Neural crest cell (in vitro differentiated cells): Measurements from ENCODE around the gene FSTL3. TPM values are rescaled to one million over a fixed set of nuclear protein-coding genes. Genes with fewer than 3 reads are reported as not detected.
A peak's percentile ranks its signal among the peaks of the same experiment; 100 is the strongest.

Source experiments
- DNase-seq: peaks from one replicate; pipeline ENCODE4 v3.0.0; 2021; ENCODE audit warnings: low read depth, mixed read lengths, low spot score
- H3K27ac Mint-ChIP-seq: one replicate; pipeline ENCODE4 v1.8.0; 2021; ENCODE audit warnings: mild to moderate bottlenecking, mixed read lengths; ENCODE audit not compliant: unreplicated experiment
- H3K27me3 Mint-ChIP-seq: 2 replicates; pipeline ENCODE4 v1.8.0; 2021; ENCODE audit warnings: low read depth, mild to moderate bottlenecking, mixed read lengths
- H3K36me3 Mint-ChIP-seq: 2 replicates; pipeline ENCODE4 v1.8.0; 2021; ENCODE audit warnings: low read depth, mild to moderate bottlenecking, mixed read lengths
- H3K4me1 Mint-ChIP-seq: 2 replicates; pipeline ENCODE4 v1.8.0; 2021; ENCODE audit warnings: mixed read lengths
- H3K4me3 Mint-ChIP-seq: one replicate; pipeline ENCODE4 v1.8.0; 2021; ENCODE audit warnings: mild to moderate bottlenecking, mixed read lengths
- H3K9me3 Mint-ChIP-seq: 2 replicates; pipeline ENCODE4 v1.8.0; 2021; ENCODE audit warnings: mixed read lengths
- total RNA-seq: library from RNA; stranded (reverse); gene quantifications from 2 replicates; pipeline ENCODE4 v1.2.1, GENCODE V29; 2021
- TF ChIP-seq, protein P1 (sequence below): fragments of 200-600 bp; sonication (generic); conservative IDR thresholded peaks from 2 replicates; pipeline ENCODE4 v1.5.0; 2021; ENCODE audit warnings: antibody characterized with exemption, mild to moderate bottlenecking

The FSTL3 gene
- total RNA-seq, 1 donor from 2014 or later = 8.9 TPM

- Mint-ChIP-seq H3K36me3 (no peaks in the 10 kb centered on the region), H3K4me1 (no peaks in the 10 kb centered on the region), H3K27me3 (no peaks in the 10 kb centered on the region), H3K27ac (no peak overlapping the region), H3K9me3 (no peaks in the 10 kb centered on the region), H3K4me3 (no peak overlapping the region)
- no peak for DNase-seq
- TF ChIP-seq, protein P1, sequence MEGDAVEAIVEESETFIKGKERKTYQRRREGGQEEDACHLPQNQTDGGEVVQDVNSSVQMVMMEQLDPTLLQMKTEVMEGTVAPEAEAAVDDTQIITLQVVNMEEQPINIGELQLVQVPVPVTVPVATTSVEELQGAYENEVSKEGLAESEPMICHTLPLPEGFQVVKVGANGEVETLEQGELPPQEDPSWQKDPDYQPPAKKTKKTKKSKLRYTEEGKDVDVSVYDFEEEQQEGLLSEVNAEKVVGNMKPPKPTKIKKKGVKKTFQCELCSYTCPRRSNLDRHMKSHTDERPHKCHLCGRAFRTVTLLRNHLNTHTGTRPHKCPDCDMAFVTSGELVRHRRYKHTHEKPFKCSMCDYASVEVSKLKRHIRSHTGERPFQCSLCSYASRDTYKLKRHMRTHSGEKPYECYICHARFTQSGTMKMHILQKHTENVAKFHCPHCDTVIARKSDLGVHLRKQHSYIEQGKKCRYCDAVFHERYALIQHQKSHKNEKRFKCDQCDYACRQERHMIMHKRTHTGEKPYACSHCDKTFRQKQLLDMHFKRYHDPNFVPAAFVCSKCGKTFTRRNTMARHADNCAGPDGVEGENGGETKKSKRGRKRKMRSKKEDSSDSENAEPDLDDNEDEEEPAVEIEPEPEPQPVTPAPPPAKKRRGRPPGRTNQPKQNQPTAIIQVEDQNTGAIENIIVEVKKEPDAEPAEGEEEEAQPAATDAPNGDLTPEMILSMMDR = no peak
Observed at GRCh38 chr19:651991-652390, 24.2 kb upstream of the FSTL3 start.

GRCh38 chr19:652467-653389 is 23.5 kb upstream of the FSTL3 start:
- TF ChIP-seq, protein P1 = no peak
- Mint-ChIP-seq H3K9me3 (no peaks in the 10 kb centered on the region), H3K36me3 (no peaks in the 10 kb centered on the region), H3K4me3 (no peak overlapping the region), H3K27ac (no peak overlapping the region), H3K4me1 (no peaks in the 10 kb centered on the region), H3K27me3 (no peaks in the 10 kb centered on the region)
- no peak for DNase-seq

DNA sequence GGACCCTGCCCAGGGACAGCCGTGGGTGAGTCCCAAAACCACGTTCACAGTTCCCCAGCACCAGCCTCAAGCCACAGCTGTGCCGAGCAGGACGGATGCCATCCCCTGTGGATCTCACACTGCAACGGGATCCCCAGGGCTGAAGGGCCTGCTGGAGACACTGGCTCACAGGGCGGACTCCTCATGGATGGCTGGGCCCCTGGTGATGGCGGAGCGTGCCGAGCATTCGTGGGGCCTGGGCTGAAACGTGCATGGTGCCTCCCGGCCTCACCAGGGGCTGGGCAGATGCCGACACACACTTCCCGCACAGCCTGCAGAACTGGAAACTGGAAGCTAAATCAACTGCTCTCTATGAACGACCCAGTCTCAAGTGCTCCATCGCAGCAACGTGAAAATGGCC is 22.8 kb upstream of the FSTL3 start:
- TF ChIP-seq, protein P1 = no peak
- H3K4me3 Mint-ChIP-seq = no peak overlapping the region
- no peaks in the 10 kb centered on the region for H3K36me3 Mint-ChIP-seq
- no peaks in the 10 kb centered on the region for H3K9me3 Mint-ChIP-seq
- DNase-seq = no peak
- H3K27me3 Mint-ChIP-seq = no peaks in the 10 kb centered on the region
- no peak overlapping the region for H3K27ac Mint-ChIP-seq
- no peaks in the 10 kb centered on the region for H3K4me1 Mint-ChIP-seq

GRCh38 chr19:655691-656090 is 20.5 kb upstream of the FSTL3 start:
- Mint-ChIP-seq H3K27ac (no peak overlapping the region), H3K36me3 (no peaks in the 10 kb centered on the region), H3K4me3 (peak overlapping the region; percentile 38)

DNA sequence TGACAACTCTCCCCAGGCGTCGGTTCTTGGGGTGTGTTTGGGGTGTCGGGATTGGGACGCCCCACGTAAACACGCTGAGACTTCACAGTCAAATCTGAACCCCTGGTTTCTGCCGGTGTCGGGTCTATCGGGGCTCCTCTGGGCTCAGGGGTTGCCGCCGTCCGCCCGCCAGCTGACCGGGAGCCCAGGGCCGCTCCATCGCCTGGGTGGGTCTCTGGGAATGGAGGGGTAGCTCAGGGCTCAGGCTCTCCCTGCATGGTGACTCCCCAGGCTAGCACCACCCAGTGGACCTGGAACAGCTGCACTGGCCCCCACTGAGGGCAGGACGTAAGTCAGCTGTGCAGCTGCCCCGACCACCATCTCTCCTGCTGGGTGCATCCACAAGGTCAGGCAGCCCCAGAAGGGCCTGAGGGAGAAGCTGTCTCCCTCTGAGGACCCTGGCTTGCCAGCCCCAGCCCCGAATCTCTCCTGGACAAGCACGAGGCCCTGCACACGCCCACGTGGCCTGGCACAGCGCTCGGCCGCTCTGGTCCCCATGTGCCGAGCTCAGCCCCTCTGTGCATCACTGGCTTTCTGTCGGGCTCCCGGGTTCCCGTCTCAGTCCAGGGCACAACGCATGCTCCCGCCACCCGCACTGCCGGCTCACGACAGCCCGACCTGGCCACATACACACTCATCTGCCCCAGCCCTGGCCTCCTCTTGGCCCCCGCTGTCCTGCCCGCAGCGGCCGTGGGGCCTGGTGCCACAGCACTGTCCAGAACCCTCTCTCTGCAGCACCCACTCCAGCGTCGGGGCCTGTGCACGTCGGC is 19.2 kb upstream of the FSTL3 start:
- H3K27ac Mint-ChIP-seq = no peak overlapping the region
- H3K36me3 Mint-ChIP-seq = no peaks in the 10 kb centered on the region

More at GRCh38 chr19:655691-656090, 20.5 kb upstream of the FSTL3 start:
- Mint-ChIP-seq H3K4me1 (peaks cover 3% of the 10 kb centered on the region), H3K9me3 (no peaks in the 10 kb centered on the region), H3K27me3 (no peaks in the 10 kb centered on the region)
- DNase-seq = no peak
- TF ChIP-seq, protein P1 = no peak

More for the DNA sequence above, 19.2 kb upstream of the FSTL3 start:
- Mint-ChIP-seq H3K9me3 (no peaks in the 10 kb centered on the region), H3K4me1 (peaks cover 14% of the 10 kb centered on the region), H3K27me3 (no peaks in the 10 kb centered on the region), H3K4me3 (no peak overlapping the region)
- TF ChIP-seq, protein P1 = no peak
- DNase-seq = no peak
